ENCODE data around the gene RPL13.
"Not testable (repeated sequence)": the region's sequence is repeated elsewhere in the genome, so short reads cannot be mapped to it uniquely, and the experiment has no call there.

RPL13 gene

GRCh38 chr16:89577055-89577759, 16.7 kb downstream of the RPL13 start:
- DNase-seq (ENCODE audit: low spot score), result no peak

GRCh38 chr16:89579351-89579750, 18.9 kb downstream of the RPL13 start:
- no peak for DNase-seq (ENCODE audit: low spot score)

GRCh38 chr16:89581045-89581695, 20.7 kb downstream of the RPL13 start:
- no peak for DNase-seq (ENCODE audit: low spot score)

- DNase-seq (ENCODE audit: low spot score), result no peak
Measured at GRCh38 chr16:89581861-89582563, 21.5 kb downstream of the RPL13 start.

- no peak for DNase-seq (ENCODE audit: low spot score)
Measured at GRCh38 chr16:89582614-89583196, 22.2 kb downstream of the RPL13 start.

GRCh38 chr16:89583197-89583894, 22.9 kb downstream of the RPL13 start:
- no peak for DNase-seq (ENCODE audit: low spot score)

- DNase-seq (ENCODE audit: low spot score), result no peak
Measured at GRCh38 chr16:89583895-89584644, 23.6 kb downstream of the RPL13 start.

- peak; percentile 75 for DNase-seq (ENCODE audit: low spot score)
Measured at GRCh38 chr16:89584768-89585549, 24.5 kb downstream of the RPL13 start.

GRCh38 chr16:89586218-89586617, 25.7 kb downstream of the RPL13 start:
- no peak for DNase-seq (ENCODE audit: low spot score)

- DNase-seq (ENCODE audit: low spot score), result no peak
Measured at GRCh38 chr16:89586853-89587252, 26.4 kb downstream of the RPL13 start.

GRCh38 chr16:89587676-89588075, 27.2 kb downstream of the RPL13 start:
- DNase-seq (ENCODE audit: low spot score), result not testable (repeated sequence)

- DNase-seq (ENCODE audit: low spot score), result no peak
Measured at GRCh38 chr16:89588413-89589109, 28.1 kb downstream of the RPL13 start.

- DNase-seq (ENCODE audit: low spot score), result no peak
Measured at GRCh38 chr16:89589241-89589926, 28.9 kb downstream of the RPL13 start.

- no peak for DNase-seq (ENCODE audit: low spot score)
Measured at GRCh38 chr16:89593841-89594240, 33.4 kb downstream of the RPL13 start.

- no peak for DNase-seq (ENCODE audit: low spot score)
Measured at GRCh38 chr16:89595330-89596060, 35.0 kb downstream of the RPL13 start.

GRCh38 chr16:89596061-89596689, 35.7 kb downstream of the RPL13 start:
- no peak for DNase-seq (ENCODE audit: low spot score)

- no peak for DNase-seq (ENCODE audit: low spot score)
Measured at GRCh38 chr16:89596957-89597649, 36.6 kb downstream of the RPL13 start.

- DNase-seq (ENCODE audit: low spot score), result no peak
Measured at GRCh38 chr16:89598199-89598598, 37.7 kb downstream of the RPL13 start.
